NCI-H146 treated with DMSO at 0.1 percent for 48 hours (cell line): ENCODE results near the gene AP2B1.

Source experiments
- DNase-seq: peaks from one replicate; lab custom pipeline; 2025; ENCODE audit not compliant: unreplicated experiment; lab: John Stamatoyannopoulos, UW

AP2B1 gene

GRCh38 chr17:35727635-35728034 is 140.5 kb downstream of the AP2B1 start:
- no peak for DNase-seq

GRCh38 chr17:35728551-35728950 is 141.4 kb downstream of the AP2B1 start:
- no peak for DNase-seq

- no peak for DNase-seq
Observed at GRCh38 chr17:35729405-35729833, 142.3 kb downstream of the AP2B1 start.

DNA sequence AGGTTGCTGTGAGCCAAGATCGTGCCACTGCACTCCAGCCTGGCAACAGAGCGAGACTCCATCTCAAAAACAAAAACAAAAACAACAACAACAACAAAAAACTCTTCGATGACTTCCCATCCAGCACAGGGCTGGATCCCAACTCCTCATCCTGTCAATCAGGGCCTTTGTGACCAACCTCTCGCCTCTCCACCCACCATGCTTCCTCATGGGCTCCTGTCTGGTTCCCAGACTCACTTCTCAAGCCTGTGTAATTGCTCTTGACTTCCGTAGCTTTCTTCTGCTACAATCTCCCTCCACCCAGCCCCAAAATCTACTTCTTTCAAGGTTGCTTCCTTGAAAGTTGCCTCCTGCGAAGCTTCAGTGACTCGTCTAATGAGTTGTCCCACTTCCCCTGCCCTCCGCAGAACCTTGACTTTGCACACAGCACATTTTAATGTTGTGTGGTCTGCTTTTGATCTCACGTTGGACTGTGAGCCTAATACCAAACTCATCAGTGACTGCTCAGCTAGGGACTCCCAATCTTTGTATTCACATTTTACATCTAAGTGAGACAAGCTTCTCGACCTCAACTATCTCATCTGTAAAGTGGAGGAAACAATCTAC is 143.4 kb downstream of the AP2B1 start:
- no peak for DNase-seq

GRCh38 chr17:35731239-35731916 is 144.3 kb downstream of the AP2B1 start, which contains the start of gene RASL10B:
Gene RASL10B (plus strand): TSS chr17:35731639. CDS start chr17:35735185, 3,546 bp downstream.
- DNase-seq, result no peak

GRCh38 chr17:35731917-35732805 is 145.0 kb downstream of the AP2B1 start:
- no peak for DNase-seq

GRCh38 chr17:35732806-35733136 is 145.6 kb downstream of the AP2B1 start:
- DNase-seq, result no peak

DNA sequence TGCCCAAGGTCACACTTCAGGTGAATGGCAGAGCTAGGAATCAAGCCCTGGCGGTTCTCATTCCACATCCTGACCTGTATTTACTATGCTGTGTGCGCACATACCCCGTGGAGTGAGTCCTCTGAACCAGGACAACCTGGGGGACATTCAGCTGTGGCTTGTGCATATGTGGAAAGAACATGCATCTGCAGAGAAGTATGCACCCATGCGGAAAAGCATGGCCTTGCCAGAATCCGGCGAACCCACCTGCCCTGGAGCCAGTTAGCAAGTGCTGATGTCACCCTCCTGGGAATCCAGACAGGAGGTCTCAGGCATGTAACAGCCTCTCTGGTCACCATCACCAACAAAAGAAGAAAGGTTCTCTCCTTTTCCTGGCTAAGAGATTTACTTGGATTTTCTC is 146.2 kb downstream of the AP2B1 start:
- no peak for DNase-seq

- DNase-seq, result no peak
Observed at GRCh38 chr17:35734396-35734795, 147.3 kb downstream of the AP2B1 start.

- DNase-seq, result no peak
Observed at GRCh38 chr17:35735036-35735805, 148.1 kb downstream of the AP2B1 start.

GRCh38 chr17:35736236-35736635 is 149.1 kb downstream of the AP2B1 start:
- DNase-seq, result no peak

DNA sequence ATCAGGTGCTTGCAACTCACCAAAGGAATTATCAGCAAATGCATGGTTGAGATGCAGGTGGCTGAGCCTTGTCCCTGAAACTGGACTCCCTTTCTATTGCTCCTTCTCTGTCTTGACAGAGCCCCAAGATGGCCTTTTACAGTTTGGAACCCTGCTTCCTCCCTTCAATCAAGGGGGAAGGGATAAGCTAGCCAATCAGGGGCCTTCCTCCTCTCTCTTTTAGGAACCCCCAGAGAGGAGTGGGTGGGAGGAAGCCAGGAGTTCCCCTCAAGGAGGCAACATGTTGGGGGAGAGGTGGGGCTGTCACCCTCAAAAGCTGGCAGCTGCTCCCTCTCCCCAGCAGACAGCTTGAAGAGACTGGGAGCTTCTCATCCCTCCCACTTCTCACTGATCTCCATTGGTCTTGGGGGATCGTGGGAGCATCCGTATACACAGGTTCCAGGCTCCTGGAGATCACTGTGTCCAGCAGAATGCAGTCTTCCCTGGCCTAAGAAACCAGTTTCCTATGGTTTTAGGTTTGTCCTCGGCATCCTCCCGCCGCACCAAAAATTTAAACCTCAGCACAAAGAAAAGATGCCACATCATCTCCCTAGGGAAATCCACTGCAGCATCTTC is 151.5 kb downstream of the AP2B1 start:
- no peak for DNase-seq

- no peak for DNase-seq
Observed at GRCh38 chr17:35740216-35740615, 153.1 kb downstream of the AP2B1 start.

- no peak for DNase-seq
Observed at GRCh38 chr17:35740997-35741931, 154.1 kb downstream of the AP2B1 start.

- no peak for DNase-seq
Observed at GRCh38 chr17:35742496-35742895, 155.4 kb downstream of the AP2B1 start.

DNA sequence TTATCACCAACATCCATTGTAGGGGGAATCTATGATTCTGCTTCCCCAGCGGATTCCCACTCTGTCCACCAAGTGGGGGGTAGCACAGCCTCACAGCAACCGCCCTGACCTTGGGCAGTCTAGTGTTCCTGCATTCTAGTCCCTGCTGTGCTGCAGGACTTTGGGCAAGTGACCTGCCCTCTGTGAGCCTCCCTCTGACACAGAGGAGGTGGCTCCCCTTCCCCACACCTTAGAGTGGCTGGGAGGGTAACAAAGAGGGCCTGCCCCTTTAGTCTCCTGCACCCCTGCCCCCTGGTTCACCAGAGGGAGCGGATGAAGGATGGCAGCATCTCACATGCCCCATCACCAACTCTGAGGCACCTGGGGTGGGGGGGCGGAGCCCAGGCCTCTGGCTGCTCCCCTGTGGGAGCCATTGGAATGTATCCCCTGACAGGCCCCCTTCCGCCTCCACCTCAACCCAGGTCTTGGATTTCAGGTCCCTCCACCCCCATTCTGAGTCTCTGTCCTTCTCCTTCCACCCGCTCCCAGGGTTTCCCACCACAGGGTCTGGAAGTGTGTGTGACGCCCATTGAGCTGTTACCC is 155.9 kb downstream of the AP2B1 start:
- no peak for DNase-seq

DNA sequence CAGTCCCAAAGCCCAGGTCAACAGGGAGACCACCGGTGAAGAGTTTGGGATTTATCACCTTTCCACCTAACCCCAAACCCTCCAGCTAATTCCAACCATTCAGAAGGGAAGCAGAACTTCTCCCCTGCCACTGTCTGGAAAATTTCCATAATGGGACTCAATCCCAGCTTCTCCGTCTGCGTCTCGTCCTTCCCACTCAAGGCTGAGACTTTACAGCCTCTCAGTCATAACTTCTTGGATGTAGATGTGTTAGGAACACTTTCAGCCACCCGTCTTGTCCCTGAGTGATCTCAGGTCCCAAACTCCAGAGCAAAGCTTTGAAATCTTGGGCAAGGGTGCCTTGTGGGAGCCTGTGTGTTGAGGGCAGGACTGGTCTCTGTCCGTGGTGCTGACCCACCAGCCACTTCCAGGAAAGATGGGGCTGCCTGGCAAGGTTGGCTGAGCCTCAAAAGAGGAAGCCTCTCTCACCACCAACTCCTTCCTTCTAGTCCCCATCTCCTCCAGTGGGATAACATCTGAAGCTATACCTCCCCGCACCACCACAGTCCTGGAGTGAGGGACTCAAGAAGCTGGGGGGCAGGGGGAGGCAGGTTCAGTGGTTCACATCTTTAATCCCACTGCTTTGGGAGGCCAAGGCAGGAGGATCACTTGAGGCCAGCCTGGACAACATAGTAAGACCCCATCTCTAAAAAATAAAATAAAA is 156.7 kb downstream of the AP2B1 start:
- DNase-seq, result no peak

- no peak for DNase-seq
Observed at GRCh38 chr17:35744830-35745229, 157.7 kb downstream of the AP2B1 start.

DNA sequence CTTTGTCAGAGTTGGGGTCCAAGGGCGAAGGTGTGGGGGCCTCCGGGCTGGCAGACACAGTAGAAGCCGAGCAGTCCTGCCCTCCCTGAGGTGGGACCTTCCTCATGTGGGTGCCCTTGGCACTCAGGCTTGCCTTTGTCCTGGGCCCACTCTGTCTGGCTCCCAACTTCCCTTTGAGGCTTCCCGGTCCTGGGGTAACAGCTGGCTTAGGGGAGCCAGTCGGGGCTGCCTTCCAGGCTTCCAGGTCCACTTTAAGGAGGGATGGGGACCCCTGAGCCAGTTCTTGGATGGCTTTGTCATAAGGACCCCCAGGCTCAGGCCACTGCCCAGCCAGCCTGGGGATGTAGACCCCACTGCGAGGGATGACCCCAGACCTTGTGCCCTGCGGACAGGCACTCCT is 158.1 kb downstream of the AP2B1 start:
- no peak for DNase-seq
